KBM-7 (cell line): ENCODE data around the gene KCNMB1.

ENCODE experiments used
- DNase-seq: peaks from one replicate; pipeline ENCODE4 v3.0.0-alpha.2; 2015
- in situ Hi-C: fragments of 300-500 bp; cut with MboI; formaldehyde crosslinking; loops from 2 replicates; pipeline ENCODE4 v1.14.3; 2020; ENCODE audit warnings: low sequenced_read_pairs, low pct_unique_long_range_greater_than_20kb, mixed read lengths

KCNMB1 gene

DNA sequence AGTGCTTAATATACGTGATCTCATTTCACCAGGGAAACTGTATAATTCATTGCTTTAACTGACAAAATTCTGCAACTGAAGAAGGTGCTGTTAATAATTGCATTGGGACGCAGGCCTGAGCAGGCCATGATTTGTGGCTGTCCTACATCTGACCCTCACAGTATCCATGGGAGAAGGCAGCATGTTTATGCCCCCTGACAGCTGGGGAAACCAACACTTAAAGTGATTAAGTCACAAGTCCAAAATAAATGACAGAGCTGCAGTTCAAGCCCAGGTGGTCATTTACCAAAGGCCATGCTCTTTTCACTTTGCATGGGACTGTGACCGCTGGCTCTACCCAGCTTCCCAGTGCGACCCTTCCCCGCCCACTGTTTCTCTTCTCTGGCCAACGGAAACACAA, 30.5 kb upstream of the KCNMB1 start:
- no peak for DNase-seq
- in situ Hi-C loops, result no loop called here

DNA sequence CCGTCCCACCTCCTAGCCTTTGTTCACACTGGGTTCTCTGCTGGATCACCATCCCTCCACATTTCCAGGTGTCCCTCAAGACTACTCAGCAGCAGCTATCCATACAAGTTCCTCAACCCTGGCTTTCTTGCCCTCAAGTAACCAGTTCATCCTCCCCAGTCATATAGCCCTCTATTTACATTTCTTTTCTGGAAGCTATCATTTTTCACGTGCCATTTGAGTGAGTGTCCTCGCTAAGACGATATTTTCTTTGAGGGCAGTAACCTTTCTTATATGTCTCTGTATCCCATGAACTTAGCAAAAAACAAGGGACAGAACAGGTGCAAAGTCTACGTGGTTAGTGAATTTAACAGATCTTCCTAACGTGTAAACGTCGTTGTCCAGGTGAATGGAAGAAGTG, 29.6 kb upstream of the KCNMB1 start:
- DNase-seq, result no peak
- in situ Hi-C loops, result no loop called here

DNA sequence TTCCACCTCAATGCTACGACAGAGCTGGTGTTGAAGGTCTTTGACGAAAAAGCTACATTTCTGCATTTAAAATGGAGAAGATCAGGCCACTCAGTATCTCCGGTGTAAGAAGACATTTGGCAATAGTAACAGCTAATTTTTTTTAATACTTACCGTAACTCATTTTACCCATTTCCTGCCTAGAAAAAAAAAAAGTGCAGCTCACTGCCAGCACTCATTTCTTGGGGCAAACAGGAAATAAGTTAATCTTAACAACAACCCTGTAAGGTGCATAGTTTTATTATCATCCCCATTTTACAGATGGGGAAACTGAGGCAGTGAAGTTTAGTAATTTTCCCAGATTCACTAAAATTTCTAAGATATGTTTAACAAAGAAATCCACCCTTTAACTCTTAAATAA, 27.4 kb upstream of the KCNMB1 start:
- in situ Hi-C loops, result no loop called here
- DNase-seq, result no peak

- in situ Hi-C loops, result no loop called here
- no peak for DNase-seq
These were observed 25.6 kb upstream of the KCNMB1 start for GRCh38 chr5:170414786-170415185.

DNA sequence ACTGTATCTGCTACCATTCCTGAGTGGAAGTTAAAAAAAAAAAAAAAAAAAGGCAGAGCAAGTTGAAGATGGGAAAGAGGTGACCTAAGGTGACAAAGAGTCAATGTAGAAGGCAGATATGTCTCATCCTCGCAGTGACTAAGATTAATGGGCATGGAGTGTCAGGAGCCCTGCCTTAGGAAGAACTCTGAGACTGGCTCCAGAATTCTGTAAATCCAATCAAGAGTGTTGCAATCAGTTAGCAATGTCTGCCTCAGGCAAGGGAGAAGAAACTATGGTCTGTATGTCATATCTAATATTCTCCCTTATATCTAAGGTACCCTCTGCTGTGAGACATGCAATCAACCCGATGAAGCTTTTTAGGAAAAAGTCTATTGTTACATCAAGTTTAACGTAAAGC, 24.7 kb upstream of the KCNMB1 start:
- in situ Hi-C loops, result no loop called here

GRCh38 chr5:170411100-170411499, 21.9 kb upstream of the KCNMB1 start:
- in situ Hi-C loops, result no loop called here
- no peak for DNase-seq

More for the DNA sequence above, 24.7 kb upstream of the KCNMB1 start:
- DNase-seq, result no peak

- DNase-seq, result no peak
- in situ Hi-C loops, result no loop called here
These were observed 21.2 kb upstream of the KCNMB1 start for GRCh38 chr5:170410401-170410800.

GRCh38 chr5:170408877-170409660, 19.9 kb upstream of the KCNMB1 start:
- no peak for DNase-seq
- in situ Hi-C loops, result loop anchor here (10.0 kb wide), 1 partner anchor 54 kb away; no protein-coding TSS in a partner anchor

DNA sequence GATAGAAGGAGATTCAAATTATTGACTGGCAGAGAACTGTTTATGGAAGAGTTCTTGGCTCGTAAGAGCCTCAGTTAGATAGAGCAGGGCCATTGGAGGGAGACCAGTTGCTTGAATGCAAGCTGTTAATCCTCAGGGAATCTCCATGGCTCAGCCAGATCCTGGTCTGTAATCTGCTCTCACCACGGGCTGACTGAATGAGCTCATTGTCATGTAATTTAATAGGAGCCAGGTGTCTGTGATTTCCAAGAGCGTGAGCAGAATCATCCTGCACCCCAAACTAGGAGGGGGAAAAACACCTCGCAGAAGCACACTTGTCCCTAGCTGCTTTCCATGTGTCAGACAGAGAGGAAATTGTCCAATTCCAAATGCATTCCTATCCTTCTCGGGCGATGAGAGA, 19.1 kb upstream of the KCNMB1 start:
- no peak for DNase-seq
- in situ Hi-C loops, result loop anchor here (10.0 kb wide), 1 partner anchor 53 kb away; no protein-coding TSS in a partner anchor

- no peak for DNase-seq
- in situ Hi-C loops, result loop anchor here (10.0 kb wide), 1 partner anchor 52 kb away; no protein-coding TSS in a partner anchor
These were observed 17.9 kb upstream of the KCNMB1 start for GRCh38 chr5:170407062-170407461.

- in situ Hi-C loops, result loop anchor here (10.0 kb wide), 1 partner anchor 51 kb away; no protein-coding TSS in a partner anchor
- peak; percentile 63 for DNase-seq
These were observed 16.6 kb upstream of the KCNMB1 start for GRCh38 chr5:170405817-170406216.

DNA sequence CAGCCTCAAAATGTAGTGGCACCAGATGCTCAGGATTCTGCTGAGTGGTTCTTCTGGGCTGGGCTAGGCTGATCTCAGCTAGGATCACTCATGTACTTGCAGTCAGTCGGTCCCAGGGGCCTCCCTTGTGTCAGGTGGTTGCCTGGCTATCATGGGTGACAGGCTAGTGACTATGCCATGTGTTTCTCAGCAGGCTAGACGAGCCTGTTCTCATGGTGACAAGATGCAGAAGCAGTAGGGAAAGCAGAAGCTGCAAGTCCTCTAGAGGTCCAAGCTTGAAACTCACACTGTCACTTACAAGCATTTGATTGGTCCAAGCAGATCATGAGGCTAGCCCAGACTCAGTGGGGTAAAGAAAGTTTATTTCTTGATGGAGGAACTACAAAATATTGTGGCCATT, 15.2 kb upstream of the KCNMB1 start:
- in situ Hi-C loops, result loop anchor here (10.0 kb wide), 1 partner anchor 50 kb away; no protein-coding TSS in a partner anchor
- peak; percentile 24 for DNase-seq

DNA sequence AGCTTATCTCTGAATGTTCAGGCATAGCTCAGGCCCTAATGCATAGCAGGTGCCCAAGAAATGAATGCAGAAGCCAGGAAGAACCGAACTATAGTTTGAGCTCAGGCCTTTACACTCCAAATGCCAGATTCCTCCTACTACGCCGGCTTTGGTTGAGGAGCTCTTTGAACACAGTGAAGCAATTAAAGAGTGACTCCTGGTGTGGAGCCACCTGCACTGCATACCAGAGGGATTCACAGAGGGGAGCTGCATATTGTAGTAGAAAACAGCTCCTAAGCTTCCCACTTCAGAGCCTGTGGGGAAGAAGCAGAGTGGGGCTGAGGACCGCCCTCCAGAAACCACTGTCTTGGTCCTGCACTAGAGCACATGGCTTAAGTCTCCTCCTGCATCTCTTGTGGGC, 14.5 kb upstream of the KCNMB1 start:
- in situ Hi-C loops, result loop anchor here (10.0 kb wide), 1 partner anchor 49 kb away; no protein-coding TSS in a partner anchor

DNA sequence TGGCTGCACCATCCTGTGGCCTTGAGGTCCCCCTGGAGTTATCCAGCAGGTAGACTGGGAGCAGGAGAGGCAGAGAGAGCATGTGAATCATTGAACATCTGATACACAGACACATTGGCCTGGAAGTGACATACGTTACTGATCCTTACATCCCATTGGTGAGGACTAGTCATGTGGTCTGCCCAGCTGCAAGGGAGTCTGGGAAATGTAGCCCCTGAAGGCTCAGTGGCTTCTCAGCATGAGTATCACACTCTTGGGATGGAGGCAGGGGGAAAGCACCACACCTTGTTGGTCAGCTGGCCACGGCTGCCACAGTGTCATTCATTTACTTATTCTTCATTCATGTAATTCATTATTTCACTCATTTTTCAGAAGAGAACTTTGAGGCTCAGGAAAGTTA, 13.3 kb upstream of the KCNMB1 start:
- no peak for DNase-seq
- in situ Hi-C loops, result loop anchor here (10.0 kb wide), 1 partner anchor 48 kb away; no protein-coding TSS in a partner anchor

More for the DNA sequence above, 14.5 kb upstream of the KCNMB1 start:
- DNase-seq, result peak; percentile 26

- DNase-seq, result no peak
- in situ Hi-C loops, result no loop called here
These were observed 7.9 kb upstream of the KCNMB1 start for GRCh38 chr5:170397059-170397458.

DNA sequence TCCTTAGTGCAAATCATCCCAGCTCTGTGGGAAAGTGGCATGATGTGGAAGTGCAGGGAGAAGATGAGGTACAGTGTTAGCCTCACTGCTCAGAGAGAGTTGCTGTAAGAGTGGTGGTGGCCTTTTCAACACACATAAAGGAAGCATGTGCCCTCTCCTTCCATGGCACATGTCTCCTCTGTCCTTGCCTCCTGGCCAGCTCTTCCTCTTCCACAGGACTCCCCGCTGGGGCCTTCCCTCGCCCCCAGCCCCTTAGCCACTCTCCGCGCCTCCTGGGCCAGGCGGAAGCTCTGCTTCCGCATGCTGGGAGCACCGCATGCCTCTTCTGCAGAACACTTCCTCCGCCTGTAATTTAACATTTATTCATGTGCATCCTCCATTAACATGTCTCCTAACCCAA, 4.8 kb upstream of the KCNMB1 start:
- in situ Hi-C loops, result no loop called here
- no peak for DNase-seq

DNA sequence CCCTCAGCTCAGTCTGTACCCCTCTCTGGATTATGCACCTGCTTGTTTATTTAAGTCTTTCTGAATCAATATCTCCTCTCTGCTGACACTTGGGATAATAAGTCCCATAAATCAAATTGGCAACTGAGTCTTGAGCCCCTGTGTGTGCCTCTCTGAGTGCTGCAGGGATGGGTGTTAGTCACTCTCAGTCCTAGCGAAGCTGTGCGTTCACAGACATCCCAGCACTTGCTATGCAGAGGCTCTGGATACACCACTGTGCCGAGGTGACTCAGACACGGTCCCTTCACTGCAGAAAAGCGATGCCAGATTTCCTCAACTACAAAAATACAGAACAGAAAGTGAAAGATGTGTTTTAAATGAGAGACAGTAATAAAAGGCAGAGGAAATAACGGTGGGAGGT, 4.1 kb upstream of the KCNMB1 start:
- DNase-seq, result no peak
- in situ Hi-C loops, result no loop called here

DNA sequence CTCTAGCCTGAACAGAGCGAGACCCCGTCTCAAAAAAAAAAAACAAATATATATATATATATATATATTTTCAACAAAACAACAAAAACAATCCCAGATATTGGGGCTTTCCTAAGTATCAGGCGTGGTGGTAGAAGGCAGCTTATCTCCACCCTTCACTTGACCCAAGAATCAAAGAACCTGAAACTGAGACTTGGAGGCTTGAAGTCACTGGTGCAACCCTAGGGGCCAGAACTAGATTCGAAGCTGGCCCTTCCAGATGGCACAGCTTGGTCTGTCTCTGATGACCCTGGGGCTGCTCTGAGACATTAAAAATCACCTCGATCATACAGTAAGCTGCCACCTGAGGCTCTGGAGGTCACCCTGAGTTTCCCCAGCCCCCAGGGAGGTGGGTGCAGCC, 1.3 kb upstream of the KCNMB1 start:
- no peak for DNase-seq
- in situ Hi-C loops, result no loop called here

DNA sequence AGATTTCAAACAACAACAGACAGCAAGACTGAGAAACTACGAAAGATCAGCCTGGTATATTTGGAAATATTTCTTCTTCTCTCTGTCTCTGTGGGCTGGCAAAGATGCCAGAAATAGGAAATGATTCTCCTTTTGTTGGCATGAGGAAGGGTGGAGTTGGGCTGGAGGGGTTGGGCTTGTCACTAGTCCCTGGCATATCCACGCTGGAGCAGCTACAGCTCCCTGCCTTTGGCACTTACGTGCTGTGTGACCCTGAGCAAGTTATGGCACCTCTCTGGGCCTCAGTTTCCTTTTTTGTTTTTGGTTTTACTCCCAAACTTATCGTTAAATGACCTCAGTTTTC, 354 bp upstream of the KCNMB1 start:
- DNase-seq, result no peak
- in situ Hi-C loops, result no loop called here

GRCh38 chr5:170387775-170388639, 1.2 kb downstream of the KCNMB1 start:
- in situ Hi-C loops, result no loop called here
- DNase-seq, result no peak
